H1 (cell line): ENCODE measurements around the gene SLC26A11. TPM values are rescaled to one million over a fixed set of nuclear protein-coding genes. Genes with fewer than 3 reads are reported as not detected.

Source experiments
- CTCF ChIA-PET: fragments of 300-600 bp; sonication (Branson Sonifier 250); formaldehyde crosslinking; loops from one replicate; lab custom pipeline; 2021; ENCODE audit not compliant: partially characterized antibody; lab: Charles Lee
- POLR2A ChIA-PET: fragments of 300-600 bp; sonication (Branson Sonifier 250); formaldehyde crosslinking; loops from one replicate; lab custom pipeline; 2021; ENCODE audit warnings: inconsistent platforms; ENCODE audit not compliant: partially characterized antibody; lab: Charles Lee
- DNase-seq, 2 experiments: peaks; one replicate each; pipeline versions ENCODE4 v3.0.0 to v3.0.0-alpha.2; 2010 to 2022; ENCODE audit warnings: low spot score in 2 of 2, low read depth in 1 of 2, mixed read lengths in 1 of 2
- FAIRE-seq: peaks from 2 replicates; lab custom pipeline; 2011; peaks lifted over from hg19 to GRCh38; lab: Jason Lieb, UNC
- H2AFZ ChIP-seq: 2 replicates; pipeline ENCODE4 v1.8.1; 2012; ENCODE audit warnings: low read length, inconsistent platforms
- H2AK5ac ChIP-seq: 2 replicates; pipeline ENCODE4 v1.6.1; 2013; ENCODE audit warnings: low read depth, low read length
- H2BK120ac ChIP-seq: replicated peaks from 2 replicates; pipeline ENCODE3; 2013; ENCODE audit warnings: low read depth, low read length, inconsistent platforms
- H2BK12ac ChIP-seq: 2 replicates; pipeline ENCODE4 v1.6.1; 2013; ENCODE audit warnings: low read depth, low read length
- H2BK15ac ChIP-seq: 2 replicates; pipeline ENCODE4 v1.6.1; 2013; ENCODE audit warnings: low read length
- H2BK20ac ChIP-seq: 2 replicates; pipeline ENCODE4 v1.6.1; 2013; ENCODE audit warnings: low read length
- H2BK5ac ChIP-seq: 2 replicates; pipeline ENCODE4 v1.6.1; 2013; ENCODE audit warnings: low read depth, low read length
- H3K14ac ChIP-seq: 2 replicates; pipeline ENCODE4 v1.6.1; 2013; ENCODE audit warnings: inconsistent platforms; ENCODE audit not compliant: insufficient read length
- H3K18ac ChIP-seq: 2 replicates; pipeline ENCODE4 v1.6.1; 2013; ENCODE audit warnings: low read length; ENCODE audit errors: extremely low read depth
- H3K23ac ChIP-seq: 2 replicates; pipeline ENCODE4 v1.6.1; 2013; ENCODE audit warnings: inconsistent platforms; ENCODE audit not compliant: insufficient read length
- H3K23me2 ChIP-seq: 2 replicates; pipeline ENCODE4 v1.6.1; 2013; ENCODE audit warnings: low read depth, low read length
- H3K27ac ChIP-seq: 2 replicates; pipeline ENCODE4 v1.6.1; 2011; ENCODE audit warnings: low read depth, low read length, inconsistent platforms
- H3K27me3 ChIP-seq, 4 experiments: replicated peaks in 1 of 4; 1 replicate in 1 of 4; 2 replicates in 3 of 4; pipeline versions ENCODE4 v1.6.1 to v1.8.1; 2011 to 2013; ENCODE audit warnings: low read length in 3 of 4, mild to moderate bottlenecking in 3 of 4, inconsistent platforms in 2 of 4, mixed read lengths in 2 of 4, moderate library complexity in 1 of 4; ENCODE audit not compliant: control insufficient read depth in 3 of 4, insufficient read depth in 3 of 4; ENCODE audit errors: extremely low read depth in 1 of 4
- H3K36me3 ChIP-seq, 4 experiments: 2 replicates each; pipeline versions ENCODE4 v1.6.1 to v1.8.1; 2011 to 2013; ENCODE audit warnings: mild to moderate bottlenecking in 4 of 4, low read length in 3 of 4, moderate library complexity in 2 of 4, control low read depth in 1 of 4, inconsistent platforms in 1 of 4; ENCODE audit not compliant: insufficient read depth in 4 of 4, control insufficient read depth in 2 of 4
- H3K4ac ChIP-seq: replicated peaks from 2 replicates; pipeline ENCODE3; 2013; ENCODE audit warnings: low read length, low read depth, mixed read lengths, inconsistent platforms; ENCODE audit not compliant: insufficient read length
- H3K4me1 ChIP-seq, 4 experiments: replicated peaks in 1 of 4; 1 replicate in 1 of 4; 2 replicates in 3 of 4; pipeline versions ENCODE4 v1.6.1 to v1.8.1; 2011 to 2013; ENCODE audit warnings: low read length in 3 of 4, inconsistent platforms in 2 of 4, mixed read lengths in 1 of 4; ENCODE audit not compliant: insufficient read depth in 4 of 4, control insufficient read depth in 3 of 4
- H3K4me2 ChIP-seq, 2 experiments: 2 replicates each; pipeline versions ENCODE4 v1.6.1 to v1.8.1; 2011 to 2013; ENCODE audit warnings: low read depth in 2 of 2, low read length in 2 of 2, control low read depth in 1 of 2, inconsistent platforms in 1 of 2, mild to moderate bottlenecking in 1 of 2; ENCODE audit not compliant: insufficient read depth in 1 of 2
- H3K4me3 ChIP-seq, 4 experiments: fragments of 200-600, 300-600 bp in 1 of 4; sonication (generic), shearing (Covaris generic), sonication (Bioruptor Twin) in 1 of 4; 2 replicates each; pipeline versions ENCODE4 v1.5.1 to v1.8.1; 2011 to 2016; ENCODE audit warnings: low read length in 4 of 4, low read depth in 3 of 4, control low read depth in 2 of 4, inconsistent platforms in 2 of 4, mild to moderate bottlenecking in 2 of 4, mixed read lengths in 1 of 4, moderate library complexity in 1 of 4; ENCODE audit not compliant: insufficient read depth in 2 of 4; ENCODE audit errors: extremely low read depth in 1 of 4
- H3K56ac ChIP-seq: replicated peaks from 2 replicates; pipeline ENCODE3; 2013; ENCODE audit warnings: low read depth, mild to moderate bottlenecking, mixed read lengths, low read length, inconsistent platforms; ENCODE audit not compliant: insufficient read length
- H3K79me1 ChIP-seq: 2 replicates; pipeline ENCODE4 v1.6.1; 2013; ENCODE audit warnings: low read depth, low read length, control low read depth
- H3K79me2 ChIP-seq, 2 experiments: 2 replicates each; pipeline versions ENCODE4 v1.6.1 to v1.8.1; 2012 to 2013; ENCODE audit warnings: low read length in 2 of 2, mild to moderate bottlenecking in 2 of 2, inconsistent platforms in 1 of 2; ENCODE audit not compliant: insufficient read depth in 2 of 2, control insufficient read depth in 1 of 2
- H3K9ac ChIP-seq, 4 experiments: replicated peaks in 1 of 4; 1 replicate in 1 of 4; 2 replicates in 3 of 4; pipeline versions ENCODE4 v1.6.1 to v1.8.1; 2011 to 2013; ENCODE audit warnings: low read depth in 3 of 4, low read length in 3 of 4, control low read depth in 2 of 4, mild to moderate bottlenecking in 2 of 4, moderate library complexity in 2 of 4, inconsistent platforms in 1 of 4; ENCODE audit errors: extremely low read depth in 1 of 4
- H3K9me3 ChIP-seq, 2 experiments: 2 replicates each; pipeline versions ENCODE4 v1.6.1 to v1.8.1; 2012 to 2013; ENCODE audit warnings: mild to moderate bottlenecking in 2 of 2, moderate library complexity in 2 of 2, control low read depth in 1 of 2, inconsistent platforms in 1 of 2, low read depth in 1 of 2, low read length in 1 of 2, mixed read lengths in 1 of 2; ENCODE audit not compliant: insufficient read depth in 2 of 2
- H4K20me1 ChIP-seq, 2 experiments: replicated peaks in 1 of 2; 2 replicates each; pipeline versions ENCODE3 to v1.8.1; 2011 to 2013; ENCODE audit warnings: inconsistent platforms in 2 of 2, low read length in 2 of 2, mild to moderate bottlenecking in 1 of 2; ENCODE audit not compliant: insufficient read depth in 2 of 2, control insufficient read depth in 1 of 2
- H4K5ac ChIP-seq: 2 replicates; pipeline ENCODE4 v1.6.1; 2013; ENCODE audit warnings: low read length, low read depth, mixed read lengths, inconsistent platforms; ENCODE audit not compliant: insufficient read length
- H4K8ac ChIP-seq: 2 replicates; pipeline ENCODE4 v1.8.0; 2013; ENCODE audit warnings: mild to moderate bottlenecking, moderate library complexity, low read length, inconsistent platforms; ENCODE audit not compliant: insufficient read depth; ENCODE audit errors: extremely low read depth
- H4K91ac ChIP-seq: replicated peaks from 2 replicates; pipeline ENCODE3; 2013; ENCODE audit warnings: low read length, mixed read lengths, inconsistent platforms; ENCODE audit not compliant: insufficient read length
- CBX8 ChIP-seq: fragments of 300-800, 300-1000 bp; sonication (generic); IDR thresholded peaks from 2 replicates; pipeline ENCODE4 v1.7.1; 2016; ENCODE audit warnings: low read depth, low read length, borderline replicate concordance
- CREB1 ChIP-seq: IDR thresholded peaks from 2 replicates; pipeline ENCODE4 v1.6.1; 2012; ENCODE audit warnings: inconsistent platforms
- EZH2 ChIP-seq: fragments of 200-600 bp; sonication (generic); IDR thresholded peaks from 2 replicates; pipeline ENCODE4 v1.7.1; 2012; ENCODE audit warnings: low read depth, mild to moderate bottlenecking, moderate library complexity, low read length, inconsistent platforms; ENCODE audit not compliant: severe bottlenecking
- POU5F1 ChIP-seq: IDR thresholded peaks from 2 replicates; pipeline ENCODE4 v1.6.1; 2011; ENCODE audit warnings: low read depth, mild to moderate bottlenecking, low read length, moderate library complexity
- SIRT6 ChIP-seq: IDR thresholded peaks from one replicate; pipeline ENCODE4 v1.7.1; 2012; ENCODE audit warnings: low read length, inconsistent platforms
- SIX5 ChIP-seq: IDR thresholded peaks from 2 replicates; pipeline ENCODE4 v1.6.1; 2011; ENCODE audit warnings: mild to moderate bottlenecking, low read depth, low read length
- SP2 ChIP-seq: IDR thresholded peaks from 2 replicates; pipeline ENCODE4 v1.6.1; 2012; ENCODE audit warnings: mild to moderate bottlenecking, low read length, inconsistent platforms
- TAF1 ChIP-seq: IDR thresholded peaks from 2 replicates; pipeline ENCODE4 v1.6.1; 2011; ENCODE audit warnings: mild to moderate bottlenecking, low read depth, low read length
- WGBS, 2 experiments: shearing (Covaris generic) in 1 of 2; methylation state at CpG; one replicate each; pipeline versions ENCODE4 v1.1.6 to v1.1.7; 2013 to 2015; ENCODE audit warnings: low lambda C conversion rate in 2 of 2, mixed read lengths in 2 of 2, inconsistent platforms in 1 of 2, low coverage in 1 of 2, missing lambda C conversion rate in 1 of 2; ENCODE audit not compliant: insufficient replicate concordance in 2 of 2, insufficient coverage in 1 of 2, insufficient read length in 1 of 2; ENCODE audit errors: extremely low coverage in 1 of 2, missing lambda C conversion rate in 1 of 2; 5-methylcytosine and 5-hydroxymethylcytosine counted together
- polyA plus RNA-seq, 7 experiments: library from polyadenylated mRNA; depleted of rRNA in 3 of 7; stranded (reverse) in 5 of 7; unstranded in 2 of 7; fragments of >200 nt in 5 of 7; fragments of 200-250 nt in 2 of 7; gene quantifications; 1 replicate in 5 of 7; 2 replicates in 1 of 7; 4 replicates in 1 of 7; pipeline versions ENCODE4 v1.2.1 to v1.2.3, GENCODE V29; 2011 to 2013; ENCODE audit warnings: missing spikeins in 2 of 7, mixed read lengths in 2 of 7
- total RNA-seq: library from RNA; stranded (reverse); fragmentation: NEBNext Ultra II Directional; extraction: Animal tissue kit (Norgen Biotek cat#: 25700); gene quantifications from 2 replicates; pipeline ENCODE4 v1.2.1, GENCODE V29; 2021
- TF ChIP-seq, protein P1 (sequence below): IDR thresholded peaks from 2 replicates; pipeline ENCODE4 v1.6.1; 2012; ENCODE audit warnings: inconsistent platforms

The SLC26A11 gene
- total and polyA plus RNA-seq, 2 of the 8 experiments (the other 6 are each of a cell fraction or from before 2014, with no cell fraction given), result 15.5 to 25.9 TPM

DNA sequence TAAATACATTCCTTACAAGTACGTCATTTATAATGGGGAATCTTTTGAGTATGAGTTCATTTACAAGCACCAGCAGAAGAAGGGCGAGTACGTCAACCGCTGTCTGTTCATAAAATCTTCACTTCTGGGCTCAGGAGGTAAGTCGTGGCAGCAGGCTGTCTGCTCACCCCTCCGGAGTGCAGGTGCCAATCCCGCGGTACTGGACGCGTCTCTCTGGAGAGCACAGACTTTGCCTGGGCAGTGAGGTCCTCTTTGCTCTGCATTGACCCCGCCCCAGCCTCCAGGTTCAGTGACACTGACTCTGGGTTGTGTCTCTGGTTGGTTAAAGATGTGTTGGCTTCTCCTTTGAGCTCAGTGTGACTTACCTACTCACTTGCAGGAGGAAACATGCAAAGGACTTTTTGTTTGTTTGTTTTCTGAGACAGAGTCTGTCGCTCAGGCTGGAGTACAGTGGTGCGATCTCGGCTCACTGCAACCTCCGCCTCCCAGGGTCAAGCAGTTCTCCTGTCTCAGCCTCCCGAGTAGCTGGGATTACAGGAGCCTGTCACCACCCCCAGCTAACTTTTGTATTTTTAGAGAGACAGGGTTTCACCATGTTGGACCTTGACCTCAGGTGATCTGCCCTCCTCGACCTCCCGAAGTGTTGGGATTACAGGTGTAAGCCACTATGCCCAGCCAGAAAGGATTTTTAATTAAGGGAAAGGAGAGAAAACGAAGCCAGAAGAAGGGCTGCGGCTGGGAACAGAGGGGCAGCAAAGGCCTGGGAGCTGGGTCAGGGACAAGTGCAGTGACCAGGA lies 71.7 kb downstream of the SLC26A11 start:
- Histone ChIP-seq H3K27ac (no peak overlapping the region), H3K4me3 (no peak overlapping the region), H2BK20ac (no peak overlapping the region), H4K5ac (no peak overlapping the region), H3K4ac (no peak overlapping the region), H3K4me1 (no peaks in the 10 kb centered on the region), H2BK5ac (no peak overlapping the region), H3K23ac (no peak overlapping the region), H4K91ac (no peak overlapping the region), H3K4me2 (no peak overlapping the region), H3K9me3 (no peaks in the 10 kb centered on the region), H3K27me3 (no peaks in the 10 kb centered on the region; a peak in 1 of 7 replicates), H3K23me2 (no peaks in the 10 kb centered on the region), H4K8ac (no peak overlapping the region), H2AK5ac (no peak overlapping the region), H2BK12ac (no peak overlapping the region), H3K14ac (no peak overlapping the region), H2AFZ (no peak overlapping the region), H3K36me3 (peaks cover 11 to 56% (median 38%) of the 10 kb centered on the region in 4 experiments; a peak in 7 of 8 replicates), H4K20me1 (peaks cover 0 to 6% of the 10 kb centered on the region in 2 experiments), H3K56ac (no peak overlapping the region), H3K79me2 (no peaks in the 10 kb centered on the region), H3K79me1 (no peaks in the 10 kb centered on the region), H2BK15ac (no peak overlapping the region), H2BK120ac (no peak overlapping the region), H3K18ac (no peak overlapping the region), H3K9ac (no peak overlapping the region)
- WGBS, 2 experiments, result 90% methylated on average over 20 of the region's 20 CpGs; no CpG with 5 or more reads in 1 of the 2 experiments
- ChIA-PET POLR2A (interaction anchor here (1.5 to 1.9 kb wide), 2 partner anchors 14 to 17 kb away, joined by 3 to 8 read pairs; no protein-coding TSS in a partner anchor), CTCF (interaction anchor here (0.8 to 1.9 kb wide), 6 partner anchors 14 to 285 kb away, joined by 3 to 7 read pairs (median 4); no protein-coding TSS in a partner anchor)
- DNase-seq (no peak), FAIRE-seq (no peak)
- no peak for TF ChIP-seq EZH2
- TF ChIP-seq SIX5, result no peak
- TF ChIP-seq CBX8, result no peak
- TF ChIP-seq SIRT6, result no peak
- TF ChIP-seq, protein P1, sequence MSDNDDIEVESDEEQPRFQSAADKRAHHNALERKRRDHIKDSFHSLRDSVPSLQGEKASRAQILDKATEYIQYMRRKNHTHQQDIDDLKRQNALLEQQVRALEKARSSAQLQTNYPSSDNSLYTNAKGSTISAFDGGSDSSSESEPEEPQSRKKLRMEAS, result no peak
- TF ChIP-seq POU5F1, result no peak
- TF ChIP-seq SP2, result no peak
- TF ChIP-seq CREB1, result no peak
- TF ChIP-seq TAF1, result no peak
